Measurements from ENCODE around the gene BRMS1.
"Not testable (repeated sequence)": the region's sequence is repeated elsewhere in the genome, so short reads cannot be mapped to it uniquely, and the experiment has no call there.

Gene BRMS1, protein sequence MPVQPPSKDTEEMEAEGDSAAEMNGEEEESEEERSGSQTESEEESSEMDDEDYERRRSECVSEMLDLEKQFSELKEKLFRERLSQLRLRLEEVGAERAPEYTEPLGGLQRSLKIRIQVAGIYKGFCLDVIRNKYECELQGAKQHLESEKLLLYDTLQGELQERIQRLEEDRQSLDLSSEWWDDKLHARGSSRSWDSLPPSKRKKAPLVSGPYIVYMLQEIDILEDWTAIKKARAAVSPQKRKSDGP

DNA sequence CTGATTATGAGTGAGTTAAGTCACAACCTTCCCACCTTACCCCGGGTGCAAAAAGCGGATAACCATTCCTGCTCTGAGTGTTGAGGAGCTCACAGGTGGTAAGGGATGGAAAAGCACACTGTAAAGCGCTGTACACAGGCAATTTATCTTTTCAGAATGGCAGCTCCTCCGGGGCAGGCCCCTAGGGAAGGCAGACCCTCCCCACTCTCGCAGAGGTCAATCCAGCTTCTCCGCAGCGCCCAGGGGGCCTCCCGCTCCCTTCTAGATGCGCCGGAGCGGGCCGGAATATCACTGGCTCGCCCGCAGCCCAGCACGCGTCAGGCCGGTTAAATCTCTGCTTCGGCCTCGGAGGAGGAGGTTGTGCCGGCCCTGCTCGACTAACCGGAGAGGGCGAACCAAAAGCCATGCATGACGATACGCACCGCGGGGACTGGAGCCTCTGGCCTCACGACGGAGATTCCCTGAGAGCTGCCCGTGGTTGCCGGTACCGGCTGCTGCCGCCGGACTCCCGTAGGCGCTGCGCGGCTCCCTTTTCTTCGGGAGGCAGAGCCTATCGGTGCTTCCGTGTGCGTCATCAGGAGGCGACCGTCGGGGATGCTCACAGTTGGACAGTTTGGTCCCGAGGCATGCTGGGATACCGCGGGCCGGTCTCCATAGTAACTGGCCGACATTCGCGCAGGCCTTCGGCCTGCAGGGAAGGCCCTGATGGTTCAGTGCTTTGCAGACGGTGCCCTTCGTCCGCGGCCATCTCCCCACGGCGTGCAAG is at the start of gene BRMS1:
TSS of gene BRMS1 (minus strand) at position 555 of the 766 bp plus-strand sequence. CDS start 2,870 bp downstream, outside the sequence.
- DNase-seq: peak; percentile 91

DNA sequence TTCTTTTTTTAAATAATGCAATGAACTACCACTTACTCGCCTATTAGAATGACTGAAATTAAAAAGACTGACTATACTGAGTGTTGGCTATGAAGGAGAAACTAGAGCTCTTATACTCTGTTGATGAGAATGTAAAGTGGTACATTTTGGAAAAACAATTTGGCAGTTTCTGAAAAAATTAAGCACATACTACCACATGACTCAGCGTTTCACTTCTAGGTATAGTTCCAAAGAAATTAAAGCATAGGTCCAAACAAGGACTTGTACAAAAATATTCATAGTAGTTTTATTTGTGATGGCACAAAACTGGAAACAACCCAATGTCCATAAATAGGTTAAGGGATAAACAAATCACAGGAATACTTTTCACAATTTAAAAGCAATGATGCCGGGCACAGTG is 49.0 kb upstream of the BRMS1 start:
- DNase-seq: no peak

DNA sequence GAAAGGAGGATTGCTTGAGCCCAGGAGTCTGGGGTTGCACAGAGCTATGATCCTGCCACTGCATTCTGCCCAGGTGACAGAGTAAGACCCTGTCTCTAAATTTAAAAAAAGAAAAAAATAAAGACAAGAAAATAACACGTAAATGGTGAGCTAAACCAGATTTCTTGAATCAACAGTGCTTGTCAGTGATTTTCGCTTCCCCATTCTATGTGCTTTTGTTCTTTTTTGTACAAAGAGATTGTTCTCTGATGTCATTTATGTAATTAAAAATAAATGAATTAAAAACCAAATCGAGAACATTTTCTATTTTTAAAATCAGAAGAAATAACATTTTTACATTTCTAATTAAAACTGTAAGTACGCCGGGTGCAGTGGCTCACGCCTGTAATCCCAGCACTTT is 46.4 kb upstream of the BRMS1 start:
- no peak for DNase-seq

DNA sequence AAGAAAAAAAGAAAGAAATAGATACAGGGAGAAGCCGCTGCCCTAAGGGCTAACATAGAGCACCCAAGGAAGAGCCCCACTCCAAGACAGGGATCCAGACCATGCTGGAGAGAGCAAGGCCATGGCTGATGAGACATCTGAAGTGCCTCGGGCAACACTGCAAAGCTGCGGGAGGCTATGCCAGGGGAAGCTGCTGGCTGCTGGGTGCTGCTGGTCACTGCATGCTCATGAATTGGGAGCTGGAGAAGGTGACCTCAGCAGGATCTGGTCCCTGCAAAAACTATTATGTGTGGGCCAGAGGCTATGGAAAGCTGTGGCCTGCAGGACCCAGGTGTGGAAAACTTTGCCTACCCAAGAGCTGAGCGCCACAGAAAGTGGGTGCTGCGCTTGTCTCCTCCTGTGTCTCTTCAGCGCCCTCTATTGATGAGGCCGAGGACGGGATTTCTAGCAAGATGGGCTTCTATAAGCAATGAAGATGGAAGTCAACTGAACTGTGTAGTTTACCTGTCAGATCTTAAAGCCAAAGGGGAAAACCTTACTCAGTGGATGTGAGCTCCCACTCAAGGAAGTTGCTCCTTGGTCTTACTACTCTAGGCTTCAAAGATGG is 44.0 kb upstream of the BRMS1 start:
- DNase-seq: peak; percentile 49

DNA sequence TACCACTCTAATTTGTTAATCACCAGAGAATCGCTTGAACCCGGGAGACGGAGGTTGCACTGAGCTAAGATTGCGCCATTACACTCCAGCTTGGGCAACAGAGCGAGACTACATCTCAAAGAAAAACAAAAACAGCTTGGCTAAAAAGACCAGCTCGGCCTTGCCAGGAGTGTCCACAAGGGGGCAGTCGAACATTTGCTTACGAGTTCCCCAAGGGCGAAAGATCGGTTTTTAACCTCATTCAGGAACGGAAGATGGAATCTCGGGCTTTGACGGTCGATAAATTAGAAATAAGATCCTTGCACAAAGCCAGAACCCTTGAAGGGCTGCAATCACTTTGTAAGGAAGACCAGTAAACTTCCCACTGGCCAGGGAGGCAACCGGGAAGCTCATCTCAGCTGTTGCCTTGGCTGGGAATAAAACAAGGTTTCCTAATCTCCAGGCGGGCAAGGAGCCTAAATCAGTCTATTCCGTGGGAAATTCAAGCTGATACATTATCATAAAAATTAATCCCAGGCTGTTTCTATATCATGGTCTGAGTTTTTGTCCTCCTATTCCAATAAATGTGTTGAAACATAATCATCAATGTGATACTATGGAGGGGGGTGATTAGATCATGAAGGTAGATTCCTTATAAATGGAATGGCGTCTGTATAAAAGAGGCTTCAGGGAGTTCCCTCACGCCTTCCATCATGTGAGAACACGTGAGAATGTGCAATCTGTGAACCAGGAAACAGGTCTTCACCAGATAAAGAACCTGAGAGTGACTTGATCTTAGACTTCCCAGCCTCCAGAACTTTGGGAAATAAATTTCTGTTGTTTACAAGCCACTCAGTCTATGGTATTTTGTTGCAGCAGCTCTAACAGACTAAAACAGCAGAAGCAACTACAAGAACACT is 41.5 kb upstream of the BRMS1 start:
- peak; percentile 76 for DNase-seq

DNA sequence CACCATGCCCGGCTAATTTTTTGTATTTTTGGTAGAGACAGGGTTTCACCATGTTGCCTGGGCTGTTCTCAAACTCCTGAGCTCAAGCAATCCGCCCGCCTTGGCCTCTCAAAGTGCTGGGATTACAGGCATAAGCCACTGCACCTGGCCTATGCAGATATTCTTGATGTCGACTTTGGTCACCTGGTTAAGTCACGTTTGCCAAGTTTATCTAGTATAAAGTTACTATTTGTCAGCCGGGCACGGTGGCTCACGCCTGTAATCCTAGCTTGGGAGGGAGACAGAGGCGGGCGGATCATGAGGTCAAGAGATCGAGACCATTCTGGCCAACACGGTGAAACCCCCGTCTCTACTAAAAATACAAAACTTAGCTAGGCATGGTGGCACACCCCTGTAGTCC is 39.4 kb upstream of the BRMS1 start:
- not testable (repeated sequence) for DNase-seq

DNA sequence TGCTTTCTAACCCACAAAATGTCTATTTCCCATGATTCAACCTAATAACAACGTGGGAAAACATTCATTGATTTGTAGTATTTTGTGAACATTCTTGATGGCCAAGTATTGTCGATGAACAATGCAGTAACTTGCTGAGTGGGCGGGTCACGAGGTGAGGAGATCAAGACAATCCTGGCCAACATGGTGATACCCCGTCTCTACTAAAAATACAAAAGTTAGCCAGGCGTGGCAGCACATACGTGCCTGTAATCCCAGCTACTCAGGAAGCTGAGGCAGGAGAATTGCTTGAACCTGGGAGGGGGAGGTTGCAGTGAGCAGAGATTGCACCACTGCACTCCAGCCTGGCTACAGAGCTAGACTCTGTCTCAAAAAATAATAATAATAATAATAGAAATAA is 35.4 kb upstream of the BRMS1 start:
- not testable (repeated sequence) for DNase-seq

DNA sequence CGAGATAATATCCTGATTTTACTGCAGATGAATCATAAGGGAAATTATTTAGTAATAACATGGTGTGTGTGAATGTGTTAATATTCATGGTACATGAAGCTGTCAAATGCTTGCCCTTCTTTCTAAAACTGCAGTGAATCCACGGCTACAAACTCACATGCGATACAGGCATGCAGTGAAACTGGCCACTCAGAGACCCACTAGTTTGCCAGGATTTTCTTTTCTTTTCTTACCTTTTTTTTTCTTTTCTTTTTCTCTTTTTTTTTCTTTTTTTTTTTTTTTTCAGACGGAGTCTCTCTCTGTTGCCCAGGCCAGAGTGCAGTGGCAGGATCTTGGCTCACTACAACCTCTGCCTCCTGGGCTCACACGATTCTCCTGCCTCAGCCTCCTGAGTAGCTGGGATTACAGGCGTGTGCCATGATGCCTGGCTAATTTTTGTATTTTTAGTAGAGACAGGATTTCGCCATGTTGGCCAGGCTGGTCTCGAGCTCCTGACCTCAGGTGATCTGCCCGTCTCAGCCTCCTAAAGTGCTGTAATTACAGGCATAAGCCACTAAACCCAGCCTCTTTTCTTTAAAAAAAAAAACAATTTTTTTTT is 28.9 kb upstream of the BRMS1 start:
- DNase-seq: not testable (repeated sequence)

DNA sequence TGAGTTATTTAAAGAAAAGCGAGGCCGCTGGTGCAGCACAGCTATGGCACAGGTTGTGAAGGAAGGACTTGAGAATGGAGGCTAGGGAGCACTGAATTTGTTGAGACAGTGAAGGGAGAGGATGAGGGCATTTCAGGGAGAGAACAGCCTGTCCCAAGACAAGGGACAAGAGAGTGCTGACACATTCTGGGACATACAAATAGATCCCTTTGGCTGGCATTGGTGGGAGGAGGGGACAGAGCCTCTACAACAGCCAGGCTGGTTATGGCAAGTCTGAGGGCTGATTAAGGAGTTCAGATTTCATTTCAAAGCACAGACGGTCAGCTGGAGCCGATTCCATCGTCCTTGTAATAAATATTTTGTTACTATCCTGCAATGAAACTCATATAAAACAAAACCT is 28.4 kb upstream of the BRMS1 start:
- DNase-seq: no peak

DNA sequence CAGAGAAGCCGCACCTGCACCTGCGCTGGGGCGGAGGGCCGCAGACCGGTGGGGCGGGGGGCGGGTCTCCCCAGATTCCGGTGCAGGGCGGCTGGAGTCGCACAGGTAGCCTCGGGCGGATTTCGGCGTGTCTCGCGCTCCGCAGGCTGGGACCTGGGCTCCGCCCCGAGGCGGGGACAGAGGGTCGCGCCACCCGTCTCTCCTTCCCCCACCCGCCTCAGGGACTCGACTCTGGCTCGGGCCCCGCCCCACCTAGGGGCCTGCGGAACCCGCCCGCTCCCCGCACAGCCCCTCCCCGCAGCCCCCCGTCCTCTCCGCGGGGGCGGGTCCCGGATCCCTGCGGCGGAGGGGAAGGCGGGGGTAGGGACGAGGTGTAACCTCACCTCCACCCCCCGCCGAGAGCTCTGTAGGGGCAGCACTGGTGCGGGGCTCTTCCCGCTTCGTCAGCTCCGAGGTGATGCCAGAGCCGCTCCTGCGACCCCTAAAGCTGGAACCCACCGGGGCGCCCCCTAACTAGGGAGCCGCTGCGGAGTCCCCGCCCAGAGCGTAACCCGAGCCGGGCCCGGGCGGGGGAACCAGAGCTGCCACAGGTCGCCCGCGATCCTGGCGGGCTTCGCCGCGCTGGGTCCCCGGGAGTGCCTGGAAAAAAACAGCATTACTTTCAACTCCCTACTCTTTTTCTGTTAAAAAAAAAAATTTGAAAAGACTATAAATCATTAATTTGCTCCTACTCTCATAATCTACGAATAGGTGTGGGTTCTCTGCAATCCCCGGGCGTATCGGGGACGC is 26.9 kb upstream of the BRMS1 start, which contains the start of gene SLC29A2:
TSS of gene SLC29A2 (minus strand) at position 134 of the 789 bp plus-strand sequence. CDS start 169 bp downstream, outside the sequence.
- DNase-seq: peak; percentile 87

DNA sequence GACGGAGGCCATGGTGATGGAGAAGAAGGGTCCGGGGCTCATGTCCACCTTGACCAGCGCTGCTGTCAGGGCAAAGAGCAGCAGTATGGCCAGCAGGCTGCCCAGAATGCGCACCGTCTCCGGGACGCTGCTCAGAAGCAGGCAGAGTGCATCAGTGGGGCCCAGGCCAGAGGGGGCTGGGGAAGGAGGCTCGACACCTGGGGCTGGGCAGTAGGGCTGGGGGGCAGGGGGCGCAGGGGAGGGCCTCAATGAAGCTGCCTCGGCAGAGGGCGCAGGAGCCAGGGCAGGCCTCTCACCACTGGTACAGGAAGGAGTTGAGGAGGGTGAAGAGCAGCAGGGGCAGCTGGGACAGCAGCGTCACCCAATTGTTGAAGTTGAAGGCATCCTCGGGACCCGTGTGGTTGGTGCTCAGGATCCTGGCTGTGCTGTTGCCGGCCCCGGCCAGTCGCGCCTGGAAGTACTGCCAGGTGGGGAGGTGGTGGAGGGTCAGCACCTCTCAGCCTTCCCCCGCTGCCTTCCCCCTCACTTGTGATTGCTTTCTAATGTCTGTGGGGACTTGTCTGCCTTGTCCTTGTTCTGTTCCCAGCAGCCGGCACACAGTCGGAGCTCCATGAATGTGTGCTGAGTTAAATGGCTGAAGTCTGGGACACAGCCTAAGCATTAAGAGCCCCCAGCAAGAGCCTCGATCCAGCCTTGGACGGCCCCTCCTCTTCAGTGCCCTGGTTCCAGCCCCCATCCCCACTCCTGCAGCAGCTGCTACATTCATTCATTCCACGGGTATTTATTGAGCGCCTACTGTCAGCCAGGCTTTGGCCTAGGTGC is 24.4 kb upstream of the BRMS1 start:
- no peak for DNase-seq

DNA sequence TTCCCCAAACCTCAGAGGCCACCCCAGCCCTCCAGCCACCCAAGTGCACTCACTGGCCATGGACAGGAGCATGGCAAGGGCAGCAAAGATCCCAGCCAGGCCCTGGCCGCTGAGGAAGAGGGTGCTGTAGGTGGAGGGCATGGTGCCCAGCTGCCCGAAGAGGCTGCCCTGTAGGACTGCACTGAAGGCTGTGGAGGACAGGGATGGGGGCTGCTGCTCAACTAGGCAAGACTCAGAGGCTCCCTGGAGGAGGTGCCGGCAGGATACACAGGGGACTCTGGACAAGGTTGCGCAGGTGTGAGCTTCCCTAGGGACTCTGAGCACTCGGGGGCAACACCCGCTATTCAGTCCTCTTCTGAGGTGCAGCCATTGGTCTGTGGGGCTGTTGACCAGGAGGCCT is 23.6 kb upstream of the BRMS1 start:
- no peak for DNase-seq

DNA sequence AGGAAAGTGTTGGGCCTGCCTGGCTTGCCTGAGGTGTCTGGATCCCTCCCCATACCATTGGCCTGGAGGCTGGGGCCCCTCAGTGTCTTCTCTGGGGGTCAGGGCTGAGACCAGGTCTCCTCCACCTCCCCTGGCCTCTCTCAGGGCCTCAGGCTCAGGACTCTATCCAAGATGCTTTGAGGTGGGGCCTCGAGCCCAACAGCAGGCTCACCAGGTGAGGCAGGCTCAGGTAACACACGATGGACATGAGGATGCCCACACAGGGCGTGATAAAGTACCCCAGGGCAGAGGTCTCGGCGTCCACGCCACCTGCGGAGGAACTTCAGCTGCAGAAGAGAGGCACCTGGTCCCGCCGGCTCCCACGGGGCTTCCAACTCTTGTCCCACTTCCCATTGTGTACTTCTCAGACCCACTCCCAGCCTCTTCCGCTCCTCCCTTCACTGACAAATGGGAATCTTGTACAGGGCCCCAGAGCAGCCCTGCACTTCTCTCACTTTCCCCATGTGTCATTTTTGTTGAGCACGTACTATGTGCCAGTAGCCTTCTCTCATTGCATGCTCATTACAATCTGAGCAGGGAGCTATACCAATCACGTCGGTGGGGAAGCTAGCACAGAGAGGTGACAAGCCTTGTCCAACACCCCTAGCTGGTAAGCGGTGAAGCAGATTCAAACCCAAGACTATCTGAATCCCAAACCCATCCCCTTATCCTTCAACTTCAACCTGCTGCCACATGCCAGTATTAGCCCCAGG is 22.8 kb upstream of the BRMS1 start:
- DNase-seq: no peak

DNA sequence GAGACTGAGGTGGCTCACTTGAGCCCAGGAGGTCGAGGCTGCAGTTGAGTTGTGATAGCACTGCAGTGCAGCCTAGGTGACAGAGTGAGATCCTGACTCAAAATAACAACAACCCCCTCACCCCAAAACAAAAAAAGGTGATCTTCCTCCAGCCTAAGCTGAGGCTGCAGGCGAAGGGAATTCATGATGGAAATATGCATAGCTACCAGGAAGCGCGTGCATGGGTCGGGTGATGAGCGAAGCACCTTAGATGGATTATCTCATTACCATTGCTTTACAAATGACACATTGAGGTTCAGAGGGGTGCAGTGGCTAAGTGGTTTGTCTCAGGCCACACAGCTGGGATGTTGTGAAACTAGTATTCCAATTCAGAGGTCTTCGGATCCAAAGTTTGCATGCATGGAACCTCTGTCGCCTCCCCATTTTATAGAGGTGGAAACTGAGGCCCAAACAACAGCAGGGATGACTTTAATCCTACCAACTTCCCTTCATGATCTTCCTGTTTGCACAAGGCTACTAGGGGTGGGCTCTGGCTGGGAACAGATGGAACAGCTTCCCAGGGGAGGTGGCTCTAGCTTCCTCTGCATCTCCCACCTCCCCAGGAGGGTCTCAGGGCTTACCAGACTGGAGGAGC is 22.1 kb upstream of the BRMS1 start:
- no peak for DNase-seq

DNA sequence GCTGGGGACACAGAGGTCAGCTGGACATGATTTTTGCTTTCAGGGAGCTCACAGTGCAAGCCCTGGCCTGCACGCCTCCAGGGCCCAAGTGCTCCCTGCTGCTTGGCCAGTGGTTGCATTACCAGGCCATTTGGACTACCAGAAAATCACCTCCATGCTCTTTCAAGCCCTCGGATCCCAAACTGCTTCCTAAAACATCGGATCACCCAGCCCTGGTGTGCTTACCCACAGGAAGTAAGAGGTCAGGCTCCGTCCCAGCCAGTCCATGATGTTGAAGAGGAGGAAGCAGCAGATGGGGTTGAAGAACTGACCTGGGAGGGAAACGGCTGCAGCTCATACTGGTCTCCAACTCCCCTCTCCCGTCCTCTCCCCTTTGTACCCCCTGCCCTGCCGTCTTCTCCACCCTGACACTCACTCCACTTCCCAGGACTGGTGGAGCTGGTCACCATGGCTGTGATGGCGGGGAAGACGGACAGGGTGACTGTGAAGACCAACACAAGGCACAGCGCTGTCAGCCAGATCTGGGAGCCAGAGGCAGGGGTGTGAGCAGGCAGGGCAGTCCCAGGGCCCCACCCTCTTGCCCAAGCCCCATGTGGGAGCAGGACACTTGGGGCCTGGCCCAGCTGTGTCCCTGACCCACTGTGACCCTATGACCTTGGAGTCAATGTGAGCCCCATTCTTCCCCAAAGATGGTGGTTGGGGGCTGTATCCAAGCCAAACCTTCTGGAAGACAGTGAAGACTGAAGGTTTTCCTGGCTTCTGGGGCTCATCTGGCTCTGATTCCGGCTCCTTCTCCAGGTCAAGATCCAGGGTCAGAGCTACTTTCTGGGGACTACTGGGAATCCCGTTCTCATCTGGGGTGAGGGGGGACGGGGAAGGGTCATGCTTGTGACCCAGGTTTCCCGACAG is 21.1 kb upstream of the BRMS1 start:
- no peak for DNase-seq

DNA sequence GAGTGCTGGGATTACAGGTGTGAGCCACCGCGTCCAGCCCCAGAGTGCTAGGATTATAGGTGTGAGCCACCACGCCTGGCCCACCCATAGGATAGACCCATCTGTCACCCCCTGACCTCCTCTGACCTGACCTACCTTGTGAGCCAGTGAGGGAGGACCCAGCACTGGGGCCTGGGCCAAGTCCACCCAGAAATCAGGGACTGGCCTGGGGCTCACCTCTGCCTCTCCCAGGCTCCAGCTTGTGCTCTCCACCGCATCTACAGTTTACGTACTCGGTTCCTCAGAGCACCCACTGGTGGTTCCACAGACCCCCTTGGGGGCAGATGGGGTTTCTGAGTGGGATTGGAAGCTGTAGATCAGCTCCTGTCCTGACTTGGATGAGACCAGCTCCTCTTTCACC is 20.3 kb upstream of the BRMS1 start:
- DNase-seq: no peak

DNA sequence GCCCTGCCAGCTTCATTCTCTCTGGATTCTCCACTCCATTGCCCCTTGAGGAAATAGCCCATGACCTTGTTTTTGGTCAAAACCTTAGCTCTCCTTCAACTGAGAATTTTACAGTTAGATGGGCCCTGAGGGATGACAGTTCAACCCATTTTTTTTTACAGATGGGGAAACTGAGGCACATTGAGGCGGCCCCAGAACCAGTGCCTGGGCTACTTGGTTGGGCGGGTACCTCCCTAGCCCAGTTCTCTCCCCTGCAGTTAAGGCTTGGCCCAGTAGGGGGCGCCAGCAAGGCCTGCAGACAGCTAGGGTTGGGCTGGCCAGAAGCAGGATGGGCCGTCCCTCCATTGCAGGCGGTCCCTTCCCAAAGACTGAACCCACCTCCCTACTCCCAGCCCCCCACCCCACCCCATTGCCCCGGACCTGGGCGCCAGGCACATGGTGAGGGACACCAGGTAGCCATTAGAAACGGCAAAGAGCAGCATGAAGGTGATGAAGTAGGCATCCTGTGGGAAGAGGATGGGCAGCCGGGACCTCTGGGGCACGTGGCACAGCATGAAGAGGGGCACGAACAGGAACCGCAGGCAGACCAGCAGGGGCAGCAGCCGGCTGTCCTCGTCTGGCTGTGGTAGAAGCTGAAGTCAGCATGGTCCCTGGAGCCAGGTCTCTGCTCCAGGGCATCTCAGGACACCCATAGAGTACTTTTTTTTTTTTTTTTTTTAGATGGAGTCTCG is 19.1 kb upstream of the BRMS1 start:
- no peak for DNase-seq

DNA sequence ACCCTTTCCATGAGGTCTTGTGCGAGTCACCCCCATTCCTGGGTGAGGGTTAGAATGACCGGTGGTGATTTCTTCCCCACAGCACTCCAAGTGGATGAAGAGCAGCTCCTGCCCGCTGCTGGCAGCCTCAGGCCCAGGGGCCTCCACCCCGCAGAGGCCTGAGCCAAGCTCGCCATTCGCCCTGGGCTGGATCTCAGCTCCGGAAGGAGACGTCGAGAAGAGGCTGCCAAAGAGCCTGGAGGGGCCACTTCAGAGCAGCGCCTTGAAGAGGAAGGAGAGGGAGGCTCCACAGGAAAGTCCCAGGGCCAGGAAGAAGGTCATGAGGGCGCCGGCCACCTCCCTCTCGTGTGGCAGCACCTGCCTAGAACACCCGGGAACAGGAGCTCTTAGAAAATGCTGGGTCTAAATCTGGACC is 18.3 kb upstream of the BRMS1 start:
- no peak for DNase-seq
